CD4-positive, alpha-beta T cell (primary cell): ENCODE data around the gene ATP2A1. TPM values are rescaled to one million over a fixed set of nuclear protein-coding genes. Genes with fewer than 3 reads are reported as not detected.
A peak's percentile ranks its signal among the peaks of the same experiment; 100 is the strongest.
"Not testable (repeated sequence)": the region's sequence is repeated elsewhere in the genome, so short reads cannot be mapped to it uniquely, and the experiment has no call there.

Source experiments
- ATAC-seq: fragments of 200-7000 bp; cut with Tn5 transposase; one replicate; pipeline ENCODE4 v1.10.0; 2022; ENCODE audit warnings: mild to moderate bottlenecking; ENCODE audit not compliant: poor library complexity
- CTCF ChIA-PET: fragments of 350-600 bp; sonication (Branson Sonifier 250); formaldehyde crosslinking; loops from one replicate; lab custom pipeline; 2021; ENCODE audit warnings: antibody characterized with exemption, inconsistent platforms; lab: Charles Lee
- POLR2A ChIA-PET: fragments of 350-600 bp; sonication (Branson Sonifier 250); formaldehyde crosslinking; loops from one replicate; lab custom pipeline; 2021; ENCODE audit warnings: antibody characterized with exemption, inconsistent platforms; lab: Charles Lee
- DNase-seq, 14 experiments: peaks; one replicate each; pipeline ENCODE4 v3.0.0-alpha.2; 2013 to 2020; ENCODE audit warnings: mixed read lengths in 2 of 14
- H3K27ac ChIP-seq, 2 donors: one replicate each; pipeline versions ENCODE4 v1.5.1 to v1.7.0; 2013; ENCODE audit warnings: low read length in 2 of 2, low read depth in 1 of 2, mild to moderate bottlenecking in 1 of 2
- H3K27me3 ChIP-seq, 2 experiments: 1 replicate in 1 of 2; 2 replicates in 1 of 2; pipeline versions ENCODE4 v1.6.1 to v1.7.0; 2013; ENCODE audit warnings: low read length in 2 of 2, control low read depth in 1 of 2, mild to moderate bottlenecking in 1 of 2, moderate library complexity in 1 of 2; ENCODE audit not compliant: insufficient read depth in 2 of 2, control insufficient read depth in 1 of 2
- H3K36me3 ChIP-seq: one replicate; pipeline ENCODE4 v1.6.1; 2013; ENCODE audit warnings: low read length, control low read depth; ENCODE audit not compliant: insufficient read depth
- H3K4me1 ChIP-seq: one replicate; pipeline ENCODE4 v1.6.1; 2013; ENCODE audit warnings: low read length, control low read depth; ENCODE audit not compliant: insufficient read depth
- H3K4me3 ChIP-seq: one replicate; pipeline ENCODE4 v1.5.1; 2013; ENCODE audit warnings: mild to moderate bottlenecking, low read length, moderate library complexity
- H3K9me3 ChIP-seq, 2 experiments: 1 replicate in 1 of 2; 2 replicates in 1 of 2; pipeline versions ENCODE4 v1.6.1 to v1.7.0; 2013; ENCODE audit warnings: low read length in 2 of 2, mild to moderate bottlenecking in 2 of 2, control low read depth in 1 of 2, moderate library complexity in 1 of 2; ENCODE audit not compliant: control insufficient read depth in 1 of 2, insufficient read depth in 1 of 2
- H3K27ac Mint-ChIP-seq: one replicate; pipeline ENCODE4 v1.8.0; 2020; ENCODE audit warnings: mixed read lengths
- H3K27me3 Mint-ChIP-seq: one replicate; pipeline ENCODE4 v1.8.0; 2021; ENCODE audit warnings: mixed read lengths
- H3K36me3 Mint-ChIP-seq: one replicate; pipeline ENCODE4 v1.8.0; 2021; ENCODE audit warnings: low read depth, mixed read lengths
- H3K4me1 Mint-ChIP-seq: one replicate; pipeline ENCODE4 v1.8.0; 2021; ENCODE audit warnings: low read depth, mixed read lengths
- H3K4me3 Mint-ChIP-seq: one replicate; pipeline ENCODE4 v1.8.0; 2020; ENCODE audit warnings: mild to moderate bottlenecking, mixed read lengths
- H3K9me3 Mint-ChIP-seq: one replicate; pipeline ENCODE4 v1.8.0; 2020; ENCODE audit warnings: mixed read lengths
- CTCF ChIP-seq: fragments of 200-600 bp; IDR thresholded peaks from one replicate; pipeline ENCODE4 v1.8.0; 2022; ENCODE audit warnings: antibody characterized with exemption, mild to moderate bottlenecking
- intact Hi-C, 2 experiments: fragments of 100-400 bp; cut with DNase I in 1 of 2; cut with micrococcal nuclease in 1 of 2; formaldehyde crosslinking; loops; one replicate each; pipeline versions ENCODE4 v1.15.1 to v1.9.0; 2023 to 2025; cut with DNase I, micrococcal nuclease
- total RNA-seq, 174 experiments: library from RNA in 2 of 174; stranded (reverse) in 2 of 174; gene quantifications; one replicate each; pipeline ENCODE4 v1.2.3 and lab custom pipeline; 2021 to 2026

ATP2A1 gene
- total RNA-seq, 2 experiments from 2014 or later = 0.56 to 0.77 TPM

- Mint-ChIP-seq H3K27me3 (no peaks in the 10 kb centered on the region), H3K4me3 (peak overlapping the region; percentile 95), H3K36me3 (peaks cover 53% of the 10 kb centered on the region), H3K9me3 (no peaks in the 10 kb centered on the region), H3K4me1 (peaks cover 30% of the 10 kb centered on the region), H3K27ac (peak overlapping the region; percentile 95)
- H3K36me3 ChIP-seq = peaks cover 40% of the 10 kb centered on the region
- no peak overlapping the region for H3K27ac ChIP-seq
- peak in 1 of 14 experiments; percentile 27 for DNase-seq
- POLR2A ChIA-PET = interaction anchor here (1.2 to 5.9 kb wide), 5 partner anchors 13 to 59 kb away, joined by 3 to 118 read pairs (median 29); partner anchors contain the start of genes ATP2A1, ATXN2L, RABEP2 and TUFM
- no peaks in the 10 kb centered on the region for H3K27me3 ChIP-seq
- no peak for TF ChIP-seq CTCF
- peaks cover 19% of the 10 kb centered on the region for H3K4me1 ChIP-seq
- H3K4me3 ChIP-seq = no peak overlapping the region
- intact Hi-C loops = loop anchor here in 1 of 2 experiments (2.0 kb wide), 1 partner anchor 13 kb away; the partner anchor contains the start of gene ATP2A1
- no peak for ATAC-seq
- CTCF ChIA-PET = interaction anchor here (3.1 kb wide), 1 partner anchor 79 kb away, joined by 15 read pairs; no protein-coding TSS in a partner anchor
- H3K9me3 ChIP-seq = no peaks in the 10 kb centered on the region
These were observed 12.4 kb upstream of the ATP2A1 start for GRCh38 chr16:28865722-28866453.

- peak overlapping the region; percentile 67 for H3K4me3 Mint-ChIP-seq
- Histone ChIP-seq H3K36me3 (peaks cover 43% of the 10 kb centered on the region), H3K27ac (no peak overlapping the region), H3K4me3 (no peak overlapping the region), H3K4me1 (peaks cover 19% of the 10 kb centered on the region), H3K27me3 (no peaks in the 10 kb centered on the region), H3K9me3 (no peaks in the 10 kb centered on the region)
- CTCF ChIA-PET = no interaction called here
- no peak for TF ChIP-seq CTCF
- POLR2A ChIA-PET = interaction anchor here (1.2 to 5.9 kb wide), 2 partner anchors 19 to 44 kb away, joined by 3 to 118 read pairs; partner anchors contain the start of genes ATXN2L and TUFM
- H3K36me3 Mint-ChIP-seq = peaks cover 58% of the 10 kb centered on the region
- no peaks in the 10 kb centered on the region for H3K9me3 Mint-ChIP-seq
- peaks cover 30% of the 10 kb centered on the region for H3K4me1 Mint-ChIP-seq
- DNase-seq (no peak), ATAC-seq (no peak)
- no peaks in the 10 kb centered on the region for H3K27me3 Mint-ChIP-seq
- H3K27ac Mint-ChIP-seq = no peak overlapping the region
- intact Hi-C loops = no loop called here
These were observed 11.9 kb upstream of the ATP2A1 start for GRCh38 chr16:28866454-28866804.

- no peak overlapping the region for H3K4me3 ChIP-seq
- H3K9me3 ChIP-seq = no peaks in the 10 kb centered on the region
- H3K4me3 Mint-ChIP-seq = peak overlapping the region; percentile 15
- H3K4me1 ChIP-seq = peaks cover 17% of the 10 kb centered on the region
- no peak for TF ChIP-seq CTCF
- no peak for DNase-seq
- H3K36me3 ChIP-seq = peaks cover 51% of the 10 kb centered on the region
- no peaks in the 10 kb centered on the region for H3K27me3 ChIP-seq
- no peaks in the 10 kb centered on the region for H3K27me3 Mint-ChIP-seq
- peaks cover 63% of the 10 kb centered on the region for H3K36me3 Mint-ChIP-seq
- H3K9me3 Mint-ChIP-seq = no peaks in the 10 kb centered on the region
- no peak for ATAC-seq
- CTCF ChIA-PET = no interaction called here
- peaks cover 26% of the 10 kb centered on the region for H3K4me1 Mint-ChIP-seq
- POLR2A ChIA-PET = interaction anchor here (1.2 to 5.9 kb wide), 2 partner anchors 20 to 45 kb away, joined by 3 to 118 read pairs; partner anchors contain the start of genes ATXN2L and TUFM
- intact Hi-C loops = no loop called here
- H3K27ac ChIP-seq = no peak overlapping the region
- peak overlapping the region; percentile 49 for H3K27ac Mint-ChIP-seq
These were observed 11.0 kb upstream of the ATP2A1 start for GRCh38 chr16:28867241-28867640.

GRCh38 chr16:28867646-28868045, 10.6 kb upstream of the ATP2A1 start:
- DNase-seq, H3K27ac Mint-ChIP-seq, ATAC-seq, H3K4me3 Mint-ChIP-seq, intact Hi-C loops, H3K9me3 ChIP-seq, POLR2A ChIA-PET, H3K4me3 ChIP-seq, H3K27me3 ChIP-seq, H3K27ac ChIP-seq, H3K27me3 Mint-ChIP-seq, H3K9me3 Mint-ChIP-seq, CTCF ChIA-PET: not testable (repeated sequence)
- peaks cover 66% of the 10 kb centered on the region for H3K36me3 Mint-ChIP-seq
- peaks cover 54% of the 10 kb centered on the region for H3K36me3 ChIP-seq
- peaks cover 26% of the 10 kb centered on the region for H3K4me1 Mint-ChIP-seq
- peaks cover 13% of the 10 kb centered on the region for H3K4me1 ChIP-seq
